Measurements from ENCODE around the gene CNDP2.
"Not testable (repeated sequence)": the region's sequence is repeated elsewhere in the genome, so short reads cannot be mapped to it uniquely, and the experiment has no call there.

Gene CNDP2

GRCh38 chr18:74563999-74564398 lies 67.8 kb downstream of the CNDP2 start:
- no peak for ATAC-seq
- TF ChIP-seq TOX (CRISPR knock-in tag; IDR thresholded peaks at IDR 0.05; ENCODE audit: borderline replicate concordance) = no peak
- no peak for TF ChIP-seq RARB (CRISPR knock-in tag; IDR thresholded peaks at IDR 0.05)
- TF ChIP-seq, protein P1, sequence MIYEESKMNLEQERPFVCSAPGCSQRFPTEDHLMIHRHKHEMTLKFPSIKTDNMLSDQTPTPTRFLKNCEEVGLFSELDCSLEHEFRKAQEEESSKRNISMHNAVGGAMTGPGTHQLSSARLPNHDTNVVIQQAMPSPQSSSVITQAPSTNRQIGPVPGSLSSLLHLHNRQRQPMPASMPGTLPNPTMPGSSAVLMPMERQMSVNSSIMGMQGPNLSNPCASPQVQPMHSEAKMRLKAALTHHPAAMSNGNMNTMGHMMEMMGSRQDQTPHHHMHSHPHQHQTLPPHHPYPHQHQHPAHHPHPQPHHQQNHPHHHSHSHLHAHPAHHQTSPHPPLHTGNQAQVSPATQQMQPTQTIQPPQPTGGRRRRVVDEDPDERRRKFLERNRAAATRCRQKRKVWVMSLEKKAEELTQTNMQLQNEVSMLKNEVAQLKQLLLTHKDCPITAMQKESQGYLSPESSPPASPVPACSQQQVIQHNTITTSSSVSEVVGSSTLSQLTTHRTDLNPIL (CRISPR knock-in tag; IDR thresholded peaks at IDR 0.05; ENCODE audit: low read depth) = no peak
- TF ChIP-seq ARNTL (CRISPR knock-in tag; IDR thresholded peaks at IDR 0.05; ENCODE audit: borderline replicate concordance, low read depth) = no peak
- TF ChIP-seq TCF4 (CRISPR knock-in tag; IDR thresholded peaks at IDR 0.05; ENCODE audit: borderline replicate concordance) = no peak
- TF ChIP-seq OSR1 (CRISPR knock-in tag; IDR thresholded peaks at IDR 0.05) = no peak

DNA sequence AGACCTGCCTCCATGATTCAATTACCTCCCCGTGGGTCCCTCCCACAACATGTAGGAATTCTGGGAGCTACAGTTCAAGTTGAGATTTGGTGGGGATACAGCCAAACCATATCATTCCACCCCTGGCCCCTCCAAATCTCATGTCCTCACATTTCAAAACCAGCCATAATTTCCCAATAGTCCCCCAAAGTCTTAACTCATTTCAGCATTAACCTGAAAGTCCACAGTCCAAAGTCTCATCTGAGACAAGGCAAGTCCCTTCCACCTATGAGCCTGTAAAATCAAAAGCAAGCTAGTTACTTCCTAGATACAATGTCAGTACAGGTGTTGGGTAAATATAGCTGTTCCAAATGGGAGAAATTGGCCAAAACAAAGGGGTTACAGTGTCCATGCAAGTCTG lies 69.0 kb downstream of the CNDP2 start:
- not testable (repeated sequence) for ATAC-seq

- ATAC-seq = not testable (repeated sequence)
Observed at GRCh38 chr18:74565993-74566392, 69.8 kb downstream of the CNDP2 start.

GRCh38 chr18:74567822-74568221 lies 71.7 kb downstream of the CNDP2 start:
- TF ChIP-seq ZNF8 (CRISPR knock-in tag; IDR thresholded peaks at IDR 0.05) (no peak), SNAI2 (CRISPR knock-in tag; IDR thresholded peaks at IDR 0.05) (no peak), TCF4 (CRISPR knock-in tag; IDR thresholded peaks at IDR 0.05; ENCODE audit: borderline replicate concordance) (no peak), ESRRG (CRISPR knock-in tag; IDR thresholded peaks at IDR 0.05) (no peak), ZNF70 (CRISPR knock-in tag; IDR thresholded peaks at IDR 0.05) (no peak), PATZ1 (CRISPR knock-in tag; IDR thresholded peaks at IDR 0.05; ENCODE audit: borderline replicate concordance) (no peak), OSR1 (CRISPR knock-in tag; IDR thresholded peaks at IDR 0.05) (no peak), ZFP30 (CRISPR knock-in tag; IDR thresholded peaks at IDR 0.05) (no peak), RARB (CRISPR knock-in tag; IDR thresholded peaks at IDR 0.05) (no peak), PPARA (CRISPR knock-in tag; IDR thresholded peaks at IDR 0.05; ENCODE audit: borderline replicate concordance) (no peak), ISL1 (CRISPR knock-in tag; IDR thresholded peaks at IDR 0.05) (no peak), GLIS3 (CRISPR knock-in tag; IDR thresholded peaks at IDR 0.05) (no peak), ARNTL (CRISPR knock-in tag; IDR thresholded peaks at IDR 0.05; ENCODE audit: borderline replicate concordance, low read depth) (no peak), ZNF565 (CRISPR knock-in tag; conservative IDR thresholded peaks at IDR 0.05; ENCODE audit: low read depth) (no peak), ZFP3 (CRISPR knock-in tag; IDR thresholded peaks at IDR 0.05) (no peak)
- TF ChIP-seq, protein P1 (CRISPR knock-in tag; IDR thresholded peaks at IDR 0.05; ENCODE audit: low read depth) = no peak
- TF ChIP-seq, protein P2, sequence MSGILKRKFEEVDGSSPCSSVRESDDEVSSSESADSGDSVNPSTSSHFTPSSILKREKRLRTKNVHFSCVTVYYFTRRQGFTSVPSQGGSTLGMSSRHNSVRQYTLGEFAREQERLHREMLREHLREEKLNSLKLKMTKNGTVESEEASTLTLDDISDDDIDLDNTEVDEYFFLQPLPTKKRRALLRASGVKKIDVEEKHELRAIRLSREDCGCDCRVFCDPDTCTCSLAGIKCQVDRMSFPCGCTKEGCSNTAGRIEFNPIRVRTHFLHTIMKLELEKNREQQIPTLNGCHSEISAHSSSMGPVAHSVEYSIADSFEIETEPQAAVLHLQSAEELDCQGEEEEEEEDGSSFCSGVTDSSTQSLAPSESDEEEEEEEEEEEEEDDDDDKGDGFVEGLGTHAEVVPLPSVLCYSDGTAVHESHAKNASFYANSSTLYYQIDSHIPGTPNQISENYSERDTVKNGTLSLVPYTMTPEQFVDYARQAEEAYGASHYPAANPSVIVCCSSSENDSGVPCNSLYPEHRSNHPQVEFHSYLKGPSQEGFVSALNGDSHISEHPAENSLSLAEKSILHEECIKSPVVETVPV (CRISPR knock-in tag; IDR thresholded peaks at IDR 0.05) = no peak
- TF ChIP-seq, protein P3, sequence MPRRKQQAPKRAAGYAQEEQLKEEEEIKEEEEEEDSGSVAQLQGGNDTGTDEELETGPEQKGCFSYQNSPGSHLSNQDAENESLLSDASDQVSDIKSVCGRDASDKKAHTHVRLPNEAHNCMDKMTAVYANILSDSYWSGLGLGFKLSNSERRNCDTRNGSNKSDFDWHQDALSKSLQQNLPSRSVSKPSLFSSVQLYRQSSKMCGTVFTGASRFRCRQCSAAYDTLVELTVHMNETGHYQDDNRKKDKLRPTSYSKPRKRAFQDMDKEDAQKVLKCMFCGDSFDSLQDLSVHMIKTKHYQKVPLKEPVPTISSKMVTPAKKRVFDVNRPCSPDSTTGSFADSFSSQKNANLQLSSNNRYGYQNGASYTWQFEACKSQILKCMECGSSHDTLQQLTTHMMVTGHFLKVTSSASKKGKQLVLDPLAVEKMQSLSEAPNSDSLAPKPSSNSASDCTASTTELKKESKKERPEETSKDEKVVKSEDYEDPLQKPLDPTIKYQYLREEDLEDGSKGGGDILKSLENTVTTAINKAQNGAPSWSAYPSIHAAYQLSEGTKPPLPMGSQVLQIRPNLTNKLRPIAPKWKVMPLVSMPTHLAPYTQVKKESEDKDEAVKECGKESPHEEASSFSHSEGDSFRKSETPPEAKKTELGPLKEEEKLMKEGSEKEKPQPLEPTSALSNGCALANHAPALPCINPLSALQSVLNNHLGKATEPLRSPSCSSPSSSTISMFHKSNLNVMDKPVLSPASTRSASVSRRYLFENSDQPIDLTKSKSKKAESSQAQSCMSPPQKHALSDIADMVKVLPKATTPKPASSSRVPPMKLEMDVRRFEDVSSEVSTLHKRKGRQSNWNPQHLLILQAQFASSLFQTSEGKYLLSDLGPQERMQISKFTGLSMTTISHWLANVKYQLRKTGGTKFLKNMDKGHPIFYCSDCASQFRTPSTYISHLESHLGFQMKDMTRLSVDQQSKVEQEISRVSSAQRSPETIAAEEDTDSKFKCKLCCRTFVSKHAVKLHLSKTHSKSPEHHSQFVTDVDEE (CRISPR knock-in tag; IDR thresholded peaks at IDR 0.05) = no peak
- ATAC-seq = no peak

Data from SK-N-SH treated with all-trans-retinoic acid at 6 μM for 48 hours (cell line).